Smooth muscle cell (in vitro differentiated cells): Measurements from ENCODE around the gene CYP24A1. TPM values are rescaled to one million over a fixed set of nuclear protein-coding genes. Genes with fewer than 3 reads are reported as not detected.

Source experiments
- DNase-seq: peaks from one replicate; lab custom pipeline; 2025; ENCODE audit not compliant: unreplicated experiment; lab: John Stamatoyannopoulos, UW
- H2AFZ ChIP-seq: fragments of 200-600 bp; sonication (generic); 2 replicates; pipeline ENCODE4 v1.6.0; 2016; ENCODE audit warnings: antibody characterized with exemption, low read depth, mild to moderate bottlenecking
- H3F3A ChIP-seq: fragments of 200-600 bp; sonication (generic); 2 replicates; pipeline ENCODE4 v1.6.0; 2017; ENCODE audit warnings: antibody characterized with exemption, low read depth
- H3K27ac ChIP-seq: fragments of 200-600 bp; sonication (generic); 2 replicates; pipeline ENCODE4 v1.5.1; 2016; ENCODE audit warnings: low read depth, mild to moderate bottlenecking
- H3K27me3 ChIP-seq: fragments of 200-600 bp; sonication (generic); 2 replicates; pipeline ENCODE4 v1.6.1; 2016; ENCODE audit warnings: low read depth, mild to moderate bottlenecking
- H3K36me3 ChIP-seq: fragments of 200-600 bp; sonication (generic); 2 replicates; pipeline ENCODE4 v1.5.1; 2016; ENCODE audit warnings: low read depth
- H3K4me1 ChIP-seq: fragments of 200-600 bp; sonication (generic); 2 replicates; pipeline ENCODE4 v1.5.1; 2016; ENCODE audit warnings: low read depth
- H3K4me2 ChIP-seq: fragments of 200-600 bp; sonication (generic); 2 replicates; pipeline ENCODE4 v1.6.0; 2016; ENCODE audit warnings: mild to moderate bottlenecking
- H3K4me3 ChIP-seq: fragments of 200-600 bp; sonication (generic); 2 replicates; pipeline ENCODE4 v1.5.1; 2016; ENCODE audit warnings: mild to moderate bottlenecking
- H3K79me2 ChIP-seq: fragments of 200-600 bp; sonication (generic); 2 replicates; pipeline ENCODE4 v1.6.0; 2016; ENCODE audit warnings: low read depth, mild to moderate bottlenecking
- H3K9ac ChIP-seq: fragments of 200-600 bp; sonication (generic); 2 replicates; pipeline ENCODE4 v1.6.0; 2016; ENCODE audit warnings: low read depth
- H3K9me3 ChIP-seq: fragments of 200-600 bp; sonication (generic); replicated peaks from 2 replicates; pipeline ENCODE4 v1.5.1; 2016; ENCODE audit warnings: low read depth
- H4K20me1 ChIP-seq: fragments of 200-600 bp; sonication (generic); 2 replicates; pipeline ENCODE4 v1.6.0; 2016; ENCODE audit warnings: low read depth
- CTCF ChIP-seq: fragments of 200-600 bp; sonication (generic); IDR thresholded peaks from 2 replicates; pipeline ENCODE4 v1.5.1; 2017; ENCODE audit warnings: borderline replicate concordance, mild to moderate bottlenecking, antibody characterized with exemption; ENCODE audit not compliant: insufficient read depth, poor library complexity, severe bottlenecking
- WGBS: methylation state at CpG from one replicate; pipeline ENCODE4 v1.1.7; 2016; ENCODE audit warnings: low lambda C conversion rate; 5-methylcytosine and 5-hydroxymethylcytosine counted together
- polyA plus RNA-seq: library from polyadenylated mRNA; unstranded; fragments of >200 nt; fragmentation: Nextera tagmentation; extraction: Ambion mirVana; gene quantifications from 2 replicates; pipeline ENCODE4 v1.2.1, GENCODE V29; 2016
- total RNA-seq: library from RNA; depleted of rRNA; stranded (reverse); fragments of >200 nt; gene quantifications from 2 replicates; pipeline ENCODE4 v1.2.3, GENCODE V29; 2014

Gene CYP24A1
- total RNA-seq (18.0 and 23.6 TPM in 2 replicates), polyA plus RNA-seq (0.70 and 2.9 TPM in 2 replicates)

- H3K27me3 ChIP-seq, result peaks cover 49% of the 10 kb centered on the region
- H3K9me3 ChIP-seq, result no peaks in the 10 kb centered on the region
- H3K79me2 ChIP-seq, result no peaks in the 10 kb centered on the region
- WGBS, result 2% methylated on average over 54 of the region's 61 CpGs
- peak within 1 kb of the TSS; percentile 95 for H3K4me2 ChIP-seq
- no peak for TF ChIP-seq CTCF
- no peaks in the 10 kb centered on the region for H3K36me3 ChIP-seq
- peaks cover 25% of the 10 kb centered on the region for H3K4me1 ChIP-seq
- H3K27ac ChIP-seq, result no peak within 1 kb of the TSS
- no peaks in the 10 kb centered on the region for H4K20me1 ChIP-seq
- H3F3A ChIP-seq, result peaks cover 4% of the 10 kb centered on the region
- DNase-seq, result no peak
- H2AFZ ChIP-seq, result peak within 1 kb of the TSS; percentile 82
- no peak within 1 kb of the TSS for H3K9ac ChIP-seq
- H3K4me3 ChIP-seq, result peak within 1 kb of the TSS; percentile 48
These were observed at the start of gene CYP24A1 for GRCh38 chr20:54173653-54174456. Gene CYP24A1 (minus strand): TSS chr20:54173986. CDS start chr20:54173579, 407 bp downstream.

GRCh38 chr20:54223285-54223684 is 49.5 kb upstream of the CYP24A1 start:
- no peaks in the 10 kb centered on the region for H3K79me2 ChIP-seq
- no peaks in the 10 kb centered on the region for H3K9me3 ChIP-seq
- H4K20me1 ChIP-seq, result no peaks in the 10 kb centered on the region
- no peak overlapping the region for H2AFZ ChIP-seq
- H3K36me3 ChIP-seq, result no peaks in the 10 kb centered on the region
- H3K27ac ChIP-seq, result no peak overlapping the region
- TF ChIP-seq CTCF, result no peak
- no peak overlapping the region for H3K9ac ChIP-seq
- no peak overlapping the region for H3K4me2 ChIP-seq
- no peak overlapping the region for H3K4me3 ChIP-seq
- 82% methylated on average over 5 of the region's 5 CpGs for WGBS
- H3F3A ChIP-seq, result no peaks in the 10 kb centered on the region
- no peak for DNase-seq
- H3K27me3 ChIP-seq, result no peaks in the 10 kb centered on the region
- H3K4me1 ChIP-seq, result peaks cover 4% of the 10 kb centered on the region

GRCh38 chr20:54221996-54222890 is 48.5 kb upstream of the CYP24A1 start:
- no peaks in the 10 kb centered on the region for H3K27me3 ChIP-seq
- no peak overlapping the region for H3K4me2 ChIP-seq
- 74% methylated on average over 17 of the region's 17 CpGs for WGBS
- no peak overlapping the region for H3K9ac ChIP-seq
- H3K36me3 ChIP-seq, result no peaks in the 10 kb centered on the region
- no peaks in the 10 kb centered on the region for H3F3A ChIP-seq
- no peak overlapping the region for H3K27ac ChIP-seq
- no peaks in the 10 kb centered on the region for H4K20me1 ChIP-seq
- DNase-seq, result no peak
- no peak overlapping the region for H3K4me3 ChIP-seq
- H2AFZ ChIP-seq, result no peak overlapping the region
- peaks cover 4% of the 10 kb centered on the region for H3K4me1 ChIP-seq
- H3K79me2 ChIP-seq, result peaks cover 2% of the 10 kb centered on the region
- H3K9me3 ChIP-seq, result no peaks in the 10 kb centered on the region
- no peak for TF ChIP-seq CTCF
